Parathyroid adenoma (tissue), 2 donors: Measurements from ENCODE around the gene ADGRL3.

ENCODE experiments used
- H2AFZ ChIP-seq: fragments of 300-600 bp; sonication (generic); one replicate; pipeline ENCODE4 v1.7.0; 2017; ENCODE audit warnings: antibody characterized with exemption, mild to moderate bottlenecking
- H3K27ac ChIP-seq: fragments of 300-600 bp; sonication (generic); one replicate; pipeline ENCODE4 v1.7.0; 2017
- H3K27me3 ChIP-seq: fragments of 300-600 bp; sonication (generic); one replicate; pipeline ENCODE4 v1.7.0; 2017; ENCODE audit warnings: low read length; ENCODE audit not compliant: control insufficient read depth, insufficient read depth
- H3K36me3 ChIP-seq: fragments of 300-600 bp; sonication (generic); one replicate; pipeline ENCODE4 v1.7.0; 2017; ENCODE audit warnings: low read length; ENCODE audit not compliant: control insufficient read depth, insufficient read depth
- H3K4me1 ChIP-seq: fragments of 300-600 bp; sonication (generic); one replicate; pipeline ENCODE4 v1.7.0; 2017; ENCODE audit warnings: control low read depth
- H3K4me2 ChIP-seq: fragments of 300-600 bp; sonication (generic); one replicate; pipeline ENCODE4 v1.7.0; 2017; ENCODE audit warnings: low read length
- H3K4me3 ChIP-seq: fragments of 300-600 bp; sonication (generic); one replicate; pipeline ENCODE4 v1.7.0; 2017; ENCODE audit warnings: low read depth, low read length
- H3K79me2 ChIP-seq: fragments of 300-600 bp; sonication (generic); one replicate; pipeline ENCODE4 v1.7.0; 2017; ENCODE audit warnings: control low read depth
- H3K9ac ChIP-seq: fragments of 300-600 bp; sonication (generic); one replicate; pipeline ENCODE4 v1.7.0; 2017; ENCODE audit warnings: mild to moderate bottlenecking
- H3K9me3 ChIP-seq: fragments of 300-600 bp; sonication (generic); one replicate; pipeline ENCODE4 v1.7.0; 2017; ENCODE audit warnings: low read length; ENCODE audit not compliant: control insufficient read depth
- TF ChIP-seq, protein P1 (sequence below): fragments of 300-600 bp; sonication (generic); IDR thresholded peaks from one replicate; pipeline ENCODE4 v1.7.0; 2017; ENCODE audit warnings: antibody characterized with exemption, mild to moderate bottlenecking
- donor health status: primary hyperparathyroidism.

The ADGRL3 gene

DNA sequence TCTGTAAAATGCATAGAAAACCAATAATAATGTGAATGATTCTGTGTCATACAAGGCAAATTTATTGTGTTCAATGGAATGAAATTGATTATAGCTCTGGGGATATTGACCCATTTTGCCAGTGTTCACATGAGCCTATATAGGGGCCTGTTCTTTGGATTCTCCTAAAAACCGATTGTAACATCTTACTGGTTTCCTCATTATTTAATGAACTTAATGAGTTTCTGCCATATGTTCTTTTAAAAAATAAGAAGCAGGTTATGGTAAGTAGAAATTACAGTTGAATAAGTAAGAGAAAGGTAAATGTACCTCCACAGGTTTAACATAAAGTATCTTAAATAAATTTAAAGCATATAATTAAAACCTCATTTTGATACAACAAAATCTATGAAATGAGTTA, 24.6 kb upstream of the ADGRL3 start:
- no peak overlapping the region for H2AFZ ChIP-seq
- no peak overlapping the region for H3K27ac ChIP-seq
- H3K27me3 ChIP-seq = no peaks in the 10 kb centered on the region
- H3K4me3 ChIP-seq = no peak overlapping the region
- no peaks in the 10 kb centered on the region for H3K36me3 ChIP-seq
- H3K79me2 ChIP-seq = no peaks in the 10 kb centered on the region
- H3K4me1 ChIP-seq = no peaks in the 10 kb centered on the region
- H3K9ac ChIP-seq = no peak overlapping the region
- H3K9me3 ChIP-seq = no peaks in the 10 kb centered on the region
- TF ChIP-seq, protein P1, sequence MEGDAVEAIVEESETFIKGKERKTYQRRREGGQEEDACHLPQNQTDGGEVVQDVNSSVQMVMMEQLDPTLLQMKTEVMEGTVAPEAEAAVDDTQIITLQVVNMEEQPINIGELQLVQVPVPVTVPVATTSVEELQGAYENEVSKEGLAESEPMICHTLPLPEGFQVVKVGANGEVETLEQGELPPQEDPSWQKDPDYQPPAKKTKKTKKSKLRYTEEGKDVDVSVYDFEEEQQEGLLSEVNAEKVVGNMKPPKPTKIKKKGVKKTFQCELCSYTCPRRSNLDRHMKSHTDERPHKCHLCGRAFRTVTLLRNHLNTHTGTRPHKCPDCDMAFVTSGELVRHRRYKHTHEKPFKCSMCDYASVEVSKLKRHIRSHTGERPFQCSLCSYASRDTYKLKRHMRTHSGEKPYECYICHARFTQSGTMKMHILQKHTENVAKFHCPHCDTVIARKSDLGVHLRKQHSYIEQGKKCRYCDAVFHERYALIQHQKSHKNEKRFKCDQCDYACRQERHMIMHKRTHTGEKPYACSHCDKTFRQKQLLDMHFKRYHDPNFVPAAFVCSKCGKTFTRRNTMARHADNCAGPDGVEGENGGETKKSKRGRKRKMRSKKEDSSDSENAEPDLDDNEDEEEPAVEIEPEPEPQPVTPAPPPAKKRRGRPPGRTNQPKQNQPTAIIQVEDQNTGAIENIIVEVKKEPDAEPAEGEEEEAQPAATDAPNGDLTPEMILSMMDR = no peak
- H3K4me2 ChIP-seq = no peak overlapping the region

DNA sequence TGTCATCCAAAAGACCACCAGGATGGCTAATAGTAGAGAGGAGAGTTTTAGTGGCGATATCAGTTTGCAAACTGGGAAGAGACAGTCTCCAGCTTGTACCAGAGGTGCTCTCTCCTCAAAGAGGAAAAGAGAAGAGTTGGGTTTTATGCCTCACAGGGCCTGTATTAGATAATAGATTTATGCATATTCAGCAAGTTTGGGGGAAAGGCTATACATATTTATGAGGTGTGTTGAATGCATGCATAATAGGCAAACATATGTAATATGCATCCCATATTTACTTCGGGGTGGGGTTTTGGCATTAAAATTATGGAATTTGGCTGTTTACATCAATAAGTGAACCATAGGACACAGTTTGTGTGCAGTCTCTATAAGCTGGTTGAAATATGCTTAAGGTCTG, 22.8 kb upstream of the ADGRL3 start:
- TF ChIP-seq, protein P1 = no peak
- H3K9ac ChIP-seq = no peak overlapping the region

DNA sequence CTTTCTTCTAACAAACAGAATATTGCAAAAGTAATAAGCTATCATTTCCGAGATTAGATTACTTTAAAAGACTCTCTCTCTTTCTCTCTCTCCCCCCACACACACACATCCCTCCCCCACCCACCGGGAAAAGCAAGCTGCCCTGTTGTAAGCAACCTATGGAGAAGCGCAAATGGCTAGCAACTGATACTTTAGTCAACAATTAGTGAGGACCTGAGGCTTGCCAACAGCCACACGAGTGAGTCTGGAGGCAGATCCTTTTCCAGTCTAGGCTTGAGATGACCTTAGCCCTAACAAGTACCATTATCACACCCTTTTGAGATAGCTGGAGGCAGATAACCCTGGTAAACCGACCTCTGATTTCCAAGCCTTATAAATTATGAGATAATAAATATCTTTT, 19.7 kb upstream of the ADGRL3 start:
- H3K4me3 ChIP-seq = no peak overlapping the region
- H3K79me2 ChIP-seq = no peaks in the 10 kb centered on the region
- H2AFZ ChIP-seq = no peak overlapping the region
- no peaks in the 10 kb centered on the region for H3K36me3 ChIP-seq
- no peak overlapping the region for H3K9ac ChIP-seq
- TF ChIP-seq, protein P1 = no peak
- no peaks in the 10 kb centered on the region for H3K9me3 ChIP-seq
- no peak overlapping the region for H3K27ac ChIP-seq
- no peaks in the 10 kb centered on the region for H3K27me3 ChIP-seq
- H3K4me1 ChIP-seq = no peaks in the 10 kb centered on the region
- H3K4me2 ChIP-seq = no peak overlapping the region

More for the DNA sequence above, 22.8 kb upstream of the ADGRL3 start:
- Histone ChIP-seq H3K36me3 (no peaks in the 10 kb centered on the region), H2AFZ (no peak overlapping the region), H3K4me3 (no peak overlapping the region), H3K79me2 (no peaks in the 10 kb centered on the region), H3K27me3 (no peaks in the 10 kb centered on the region), H3K9me3 (no peaks in the 10 kb centered on the region), H3K4me2 (no peak overlapping the region), H3K4me1 (no peaks in the 10 kb centered on the region), H3K27ac (no peak overlapping the region)

DNA sequence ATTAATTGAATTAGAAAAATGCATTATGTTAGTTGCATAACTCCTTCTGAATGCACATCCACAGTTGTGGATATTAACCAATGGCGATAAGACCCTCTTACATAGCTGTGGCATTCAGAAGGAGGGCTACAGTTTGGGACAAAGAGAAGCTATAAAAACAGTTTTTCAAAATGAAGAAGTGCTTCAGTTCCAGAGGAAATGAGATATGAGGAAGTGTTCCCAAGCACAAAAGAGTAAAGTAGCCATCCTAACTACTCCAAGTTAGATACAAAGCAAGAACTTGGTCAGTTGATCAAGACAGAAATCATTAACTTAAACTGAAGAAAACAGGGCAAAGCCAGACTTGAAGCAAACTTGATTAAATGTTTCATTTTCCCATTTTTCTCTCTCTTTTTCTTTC, 17.2 kb upstream of the ADGRL3 start:
- Histone ChIP-seq H3K9ac (no peak overlapping the region), H3K79me2 (no peaks in the 10 kb centered on the region), H3K27ac (no peak overlapping the region), H3K4me2 (no peak overlapping the region), H3K27me3 (no peaks in the 10 kb centered on the region), H2AFZ (no peak overlapping the region), H3K4me3 (no peak overlapping the region), H3K9me3 (no peaks in the 10 kb centered on the region), H3K4me1 (no peaks in the 10 kb centered on the region), H3K36me3 (no peaks in the 10 kb centered on the region)
- TF ChIP-seq, protein P1 = no peak

DNA sequence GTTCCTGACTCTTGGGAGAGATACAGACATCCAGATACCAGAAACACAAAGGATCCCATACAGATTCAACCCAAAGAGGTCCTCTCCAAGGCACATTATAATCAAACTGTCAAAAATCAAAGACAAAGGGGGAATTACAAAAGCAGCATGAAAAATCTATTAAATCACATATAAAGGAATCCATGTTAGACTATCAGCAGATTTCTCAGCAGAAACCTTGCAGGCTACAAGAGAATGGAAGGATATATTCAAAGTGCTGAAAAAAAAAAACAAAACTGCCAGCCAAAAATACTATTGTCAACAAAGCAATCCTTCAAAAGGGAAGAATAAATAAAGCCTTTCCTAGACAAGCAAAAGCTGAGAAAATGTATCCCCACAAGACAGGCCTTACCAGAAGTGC, 14.8 kb upstream of the ADGRL3 start:
- no peak overlapping the region for H3K4me2 ChIP-seq
- H3K4me1 ChIP-seq = no peaks in the 10 kb centered on the region
- no peak overlapping the region for H3K9ac ChIP-seq
- no peak overlapping the region for H3K4me3 ChIP-seq
- no peaks in the 10 kb centered on the region for H3K79me2 ChIP-seq
- H2AFZ ChIP-seq = no peak overlapping the region
- H3K9me3 ChIP-seq = no peaks in the 10 kb centered on the region
- H3K27ac ChIP-seq = no peak overlapping the region
- no peaks in the 10 kb centered on the region for H3K27me3 ChIP-seq
- TF ChIP-seq, protein P1 = no peak
- no peaks in the 10 kb centered on the region for H3K36me3 ChIP-seq
